ENCODE data around the gene ZNF385B. TPM values are rescaled to one million over a fixed set of nuclear protein-coding genes. Genes with fewer than 3 reads are reported as not detected.

The ZNF385B gene
- total RNA-seq, 1 experiment from 2014 or later, result 2.2 TPM

GRCh38 chr2:179454443-179455171 is 406.8 kb downstream of the ZNF385B start:
- peaks cover 30% of the 10 kb centered on the region for H3K9me3 Mint-ChIP-seq
- ATAC-seq, result no peak

GRCh38 chr2:179449010-179449409 is 412.4 kb downstream of the ZNF385B start:
- TF ChIP-seq ESRRA (CRISPR knock-in tag; IDR thresholded peaks at IDR 0.05; ENCODE audit: borderline replicate concordance) (no peak), ZBTB43 (CRISPR knock-in tag; IDR thresholded peaks at IDR 0.05) (no peak), KAT7 (CRISPR knock-in tag; IDR thresholded peaks at IDR 0.05; ENCODE audit: borderline replicate concordance) (no peak), NFE2L1 (CRISPR knock-in tag; IDR thresholded peaks at IDR 0.05) (no peak), TEAD4 (CRISPR knock-in tag; IDR thresholded peaks at IDR 0.05) (no peak), ELF4 (CRISPR knock-in tag; IDR thresholded peaks at IDR 0.05; ENCODE audit: low read depth) (no peak), PRDM15 (CRISPR knock-in tag; IDR thresholded peaks at IDR 0.05) (no peak), EMX1 (CRISPR knock-in tag; IDR thresholded peaks at IDR 0.05) (no peak), MLX (CRISPR knock-in tag; IDR thresholded peaks at IDR 0.05) (no peak)
- peaks cover 27% of the 10 kb centered on the region for H3K4me1 Mint-ChIP-seq
- no peak for DNase-seq (ENCODE audit: low spot score)
- ATAC-seq, result no peak
- POLR2A ChIA-PET, result no interaction called here
- no peak overlapping the region for H3K27ac Mint-ChIP-seq
- no peaks in the 10 kb centered on the region; the same call in 1 of the 2 replicates for H3K9me3 Mint-ChIP-seq
- no peak overlapping the region for H3K4me3 Mint-ChIP-seq
- H3K36me3 Mint-ChIP-seq, result peaks cover 3% of the 10 kb centered on the region; the same call in 1 of the 2 replicates
- CTCF ChIA-PET, result no interaction called here
- H3K27me3 Mint-ChIP-seq (ENCODE audit: low read depth), result no peaks in the 10 kb centered on the region

More at GRCh38 chr2:179454443-179455171, 406.8 kb downstream of the ZNF385B start:
- ChIA-PET POLR2A (no interaction called here), CTCF (no interaction called here)
- H3K4me1 Mint-ChIP-seq, result no peaks in the 10 kb centered on the region
- H3K27ac Mint-ChIP-seq, result no peak overlapping the region
- TF ChIP-seq GABPB1 (CRISPR knock-in tag; IDR thresholded peaks at IDR 0.05) (no peak), JUN (CRISPR knock-in tag; IDR thresholded peaks at IDR 0.05) (no peak), NFYB (CRISPR knock-in tag; conservative IDR thresholded peaks at IDR 0.05; ENCODE audit: low read depth) (no peak), NR1H2 (CRISPR knock-in tag; IDR thresholded peaks at IDR 0.05) (no peak), USF2 (CRISPR knock-in tag; IDR thresholded peaks at IDR 0.05) (no peak), ZBTB43 (CRISPR knock-in tag; IDR thresholded peaks at IDR 0.05) (no peak), ZNF416 (CRISPR knock-in tag; IDR thresholded peaks at IDR 0.05) (no peak), IRF2 (CRISPR knock-in tag; IDR thresholded peaks at IDR 0.05; ENCODE audit: borderline replicate concordance, low read depth) (no peak)
- DNase-seq (ENCODE audit: low spot score), result no peak
- no peaks in the 10 kb centered on the region for H3K27me3 Mint-ChIP-seq (ENCODE audit: low read depth)
- peaks cover 23% of the 10 kb centered on the region for H3K36me3 Mint-ChIP-seq
- H3K4me3 Mint-ChIP-seq, result no peak overlapping the region
